HepG2 (cell line): ENCODE measurements around the gene CDC42EP4. TPM values are rescaled to one million over a fixed set of nuclear protein-coding genes. Genes with fewer than 3 reads are reported as not detected.
A peak's percentile ranks its signal among the peaks of the same experiment; 100 is the strongest.

Experiments used
- AHR ChIP-seq: IDR thresholded peaks from 2 replicates; pipeline ENCODE4 v1.6.1; 2018; ENCODE audit warnings: missing genetic modification reagents, missing compliant biosample characterization
- DBP ChIP-seq: sonication (generic); formaldehyde crosslinking; IDR thresholded peaks from 2 replicates; pipeline ENCODE4 v1.4.0; 2020; ENCODE audit warnings: missing genetic modification reagents; ENCODE audit errors: not compliant biosample characterization
- FOXO1 ChIP-seq: sonication (generic); formaldehyde crosslinking; IDR thresholded peaks from 2 replicates; pipeline ENCODE4 v1.4.0; 2020; ENCODE audit warnings: missing genetic modification reagents
- HDAC1 ChIP-seq: sonication (generic); formaldehyde crosslinking; IDR thresholded peaks from 2 replicates; pipeline ENCODE4 v1.5.1; 2020; ENCODE audit warnings: mild to moderate bottlenecking, missing genetic modification reagents
- HMGXB4 ChIP-seq, 2 experiments: sonication (generic) in 1 of 2; formaldehyde crosslinking in 1 of 2; IDR thresholded peaks; 2 replicates each; pipeline versions ENCODE4 v1.4.0 to v1.6.1; 2018 to 2020; ENCODE audit warnings: missing genetic modification reagents in 2 of 2, borderline replicate concordance in 1 of 2, low read depth in 1 of 2, mild to moderate bottlenecking in 1 of 2, missing biosample characterization in 1 of 2
- MEIS2 ChIP-seq: sonication (generic); formaldehyde crosslinking; IDR thresholded peaks from 2 replicates; pipeline ENCODE4 v1.9.0; 2021; ENCODE audit warnings: mild to moderate bottlenecking, missing genetic modification reagents
- MYPOP ChIP-seq: sonication (generic); formaldehyde crosslinking; IDR thresholded peaks from 2 replicates; pipeline ENCODE4 v1.8.1; 2023; ENCODE audit warnings: mild to moderate bottlenecking, moderate library complexity, missing genetic modification reagents
- PAX8 ChIP-seq: sonication (generic); formaldehyde crosslinking; IDR thresholded peaks from 2 replicates; pipeline ENCODE4 v1.8.0; 2022; ENCODE audit warnings: mild to moderate bottlenecking, missing genetic modification reagents, borderline replicate concordance
- PAXIP1 ChIP-seq: sonication (generic); formaldehyde crosslinking; conservative IDR thresholded peaks from 2 replicates; pipeline ENCODE4 v1.4.0; 2020; ENCODE audit warnings: mild to moderate bottlenecking, missing genetic modification reagents, moderate library complexity
- RCOR2 ChIP-seq: IDR thresholded peaks from 2 replicates; pipeline ENCODE4 v1.6.1; 2016; ENCODE audit warnings: missing biosample characterization, missing genetic modification reagents
- SMAD3 ChIP-seq: sonication (generic); formaldehyde crosslinking; IDR thresholded peaks from 2 replicates; pipeline ENCODE4 v1.4.0; 2020; ENCODE audit warnings: missing genetic modification reagents
- SMARCC2 ChIP-seq: fragments of 450-650 bp; IDR thresholded peaks from 2 replicates; pipeline ENCODE4 v1.6.1; 2017; ENCODE audit warnings: antibody characterized with exemption, mild to moderate bottlenecking
- STAG1 ChIP-seq: sonication (generic); formaldehyde crosslinking; IDR thresholded peaks from 2 replicates; pipeline ENCODE4 v1.4.0; 2020; ENCODE audit warnings: missing genetic modification reagents
- TOPORS ChIP-seq: sonication (generic); formaldehyde crosslinking; IDR thresholded peaks from 2 replicates; pipeline ENCODE4 v1.8.0; 2023; ENCODE audit warnings: mild to moderate bottlenecking, missing genetic modification reagents
- ZNF33B ChIP-seq: sonication (generic); formaldehyde crosslinking; IDR thresholded peaks from 2 replicates; pipeline ENCODE4 v1.5.1; 2020; ENCODE audit warnings: mild to moderate bottlenecking, missing genetic modification reagents
- ZNF563 ChIP-seq: sonication (generic); formaldehyde crosslinking; IDR thresholded peaks from 2 replicates; pipeline ENCODE4 v1.8.0; 2022; ENCODE audit warnings: mild to moderate bottlenecking, moderate library complexity, missing genetic modification reagents
- ZNF768 ChIP-seq: sonication (generic); formaldehyde crosslinking; IDR thresholded peaks from 2 replicates; pipeline ENCODE4 v1.4.0; 2020; ENCODE audit warnings: missing genetic modification reagents
- ZNF841 ChIP-seq: sonication (generic); formaldehyde crosslinking; IDR thresholded peaks from 2 replicates; pipeline ENCODE4 v1.8.1; 2023; ENCODE audit warnings: missing genetic modification reagents, borderline replicate concordance
- ZUFSP ChIP-seq: sonication (generic); formaldehyde crosslinking; IDR thresholded peaks from 2 replicates; pipeline ENCODE4 v1.9.0; 2021; ENCODE audit warnings: missing genetic modification reagents, mild to moderate bottlenecking, borderline replicate concordance
- polyA plus RNA-seq, 8 experiments: library from polyadenylated mRNA; depleted of rRNA in 3 of 8; stranded (reverse) in 7 of 8; unstranded in 1 of 8; fragments of >200 nt; fragmentation: Illumina TruSeq in 4 of 8; extraction: Trizol in 4 of 8; gene quantifications; 2 replicates each; pipeline versions ENCODE4 v1.2.1 to v1.2.3, GENCODE V29; 2011 to 2016; ENCODE audit warnings: low read depth in 4 of 8, missing spikeins in 1 of 8, mixed read lengths in 1 of 8; ENCODE audit not compliant: insufficient read depth in 1 of 8
- total RNA-seq, 5 experiments: library from RNA; depleted of rRNA; stranded (reverse); fragments of >200 nt; fragmentation: Illumina TruSeq; extraction: Trizol; gene quantifications; 2 replicates each; pipeline ENCODE4 v1.2.3, GENCODE V29; 2016; ENCODE audit warnings: low read depth in 1 of 5
- TF ChIP-seq, protein P1 (sequence below): sonication (generic); formaldehyde crosslinking; IDR thresholded peaks from 2 replicates; pipeline ENCODE4 v1.4.0; 2020; ENCODE audit warnings: missing genetic modification reagents

CDC42EP4 gene
- total and polyA plus RNA-seq, 2 of the 13 experiments (the other 11 are each of a cell fraction or from before 2014, with no cell fraction given), result 19.0 to 54.0 TPM

DNA sequence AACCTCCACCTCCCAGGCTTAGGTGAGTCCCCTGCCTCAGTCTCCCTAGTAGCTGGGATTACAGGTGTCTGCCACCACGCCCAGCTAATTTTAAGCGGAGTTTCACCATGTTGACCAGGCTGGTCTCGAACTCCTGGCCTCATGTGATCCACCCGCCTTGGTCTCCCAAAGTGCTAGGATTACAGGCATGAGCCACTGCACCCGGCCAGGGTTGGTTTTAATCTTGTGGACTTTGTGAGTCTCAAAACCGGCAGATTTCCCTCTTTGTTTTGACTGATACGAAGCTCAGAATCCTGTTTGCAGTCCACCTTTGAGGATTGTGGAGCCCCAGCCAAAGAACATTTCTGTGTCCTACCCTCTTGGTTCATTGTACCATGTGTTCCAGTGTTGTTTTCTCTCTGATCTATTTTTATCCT, 33.7 kb downstream of the CDC42EP4 start (continued):
- TF ChIP-seq HMGXB4 (CRISPR knock-in tag; IDR thresholded peaks at IDR 0.05; ENCODE audit: borderline replicate concordance in 1 of 2, low read depth in 1 of 2) (0 out of 4 replicates have a peak, but pooled peaks of 1 of the 2 experiments have one; percentile 36), SMARCC2 (no peak), STAG1 (CRISPR knock-in tag) (peak; percentile 8; the same call in 1 of the 2 replicates), AHR (CRISPR knock-in tag) (no peak), RCOR2 (CRISPR knock-in tag) (peak; percentile 93), PAXIP1 (CRISPR knock-in tag) (peak; percentile 92), ZNF33B (no peak), FOXO1 (CRISPR knock-in tag) (no peak; the same call in 1 of the 2 replicates), MYPOP (CRISPR knock-in tag) (no peak), HDAC1 (CRISPR knock-in tag) (peak; percentile 73), ZNF841 (no peak), PAX8 (CRISPR knock-in tag) (no peak), ZNF563 (CRISPR knock-in tag) (no peak), MEIS2 (no peak), TOPORS (CRISPR knock-in tag) (no peak), ZUFSP (CRISPR knock-in tag) (no peak), SMAD3 (CRISPR knock-in tag) (no peak), ZNF768 (CRISPR knock-in tag) (no peak), DBP (CRISPR knock-in tag) (peak; percentile 41)
- TF ChIP-seq, protein P1, sequence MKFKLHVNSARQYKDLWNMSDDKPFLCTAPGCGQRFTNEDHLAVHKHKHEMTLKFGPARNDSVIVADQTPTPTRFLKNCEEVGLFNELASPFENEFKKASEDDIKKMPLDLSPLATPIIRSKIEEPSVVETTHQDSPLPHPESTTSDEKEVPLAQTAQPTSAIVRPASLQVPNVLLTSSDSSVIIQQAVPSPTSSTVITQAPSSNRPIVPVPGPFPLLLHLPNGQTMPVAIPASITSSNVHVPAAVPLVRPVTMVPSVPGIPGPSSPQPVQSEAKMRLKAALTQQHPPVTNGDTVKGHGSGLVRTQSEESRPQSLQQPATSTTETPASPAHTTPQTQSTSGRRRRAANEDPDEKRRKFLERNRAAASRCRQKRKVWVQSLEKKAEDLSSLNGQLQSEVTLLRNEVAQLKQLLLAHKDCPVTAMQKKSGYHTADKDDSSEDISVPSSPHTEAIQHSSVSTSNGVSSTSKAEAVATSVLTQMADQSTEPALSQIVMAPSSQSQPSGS (CRISPR knock-in tag), result no peak
